Activated CD4-positive, alpha-beta T cell treated with anti-CD3 and anti-CD28 coated beads, Interleukin-2, amount 10 ng/mL, durations not matched to agents 24 days and 14 days (primary cell): Measurements from ENCODE around the gene ATP6V0A4. TPM values are rescaled to one million over a fixed set of nuclear protein-coding genes. Genes with fewer than 3 reads are reported as not detected.
"Not testable (repeated sequence)": the region's sequence is repeated elsewhere in the genome, so short reads cannot be mapped to it uniquely, and the experiment has no call there.

Experiments used
- DNase-seq: peaks from one replicate; pipeline ENCODE4 v3.0.0; 2022
- H3K27ac Mint-ChIP-seq: one replicate; pipeline ENCODE4 v1.8.0; 2022; ENCODE audit warnings: mild to moderate bottlenecking, mixed read lengths
- H3K27me3 Mint-ChIP-seq: one replicate; pipeline ENCODE4 v1.8.0; 2022; ENCODE audit warnings: mixed read lengths
- H3K36me3 Mint-ChIP-seq: one replicate; pipeline ENCODE4 v1.8.0; 2022; ENCODE audit warnings: low read depth, mild to moderate bottlenecking, mixed read lengths
- H3K4me1 Mint-ChIP-seq: one replicate; pipeline ENCODE4 v1.8.0; 2021; ENCODE audit warnings: mixed read lengths
- H3K4me3 Mint-ChIP-seq: one replicate; pipeline ENCODE4 v1.8.0; 2022; ENCODE audit warnings: mild to moderate bottlenecking, moderate library complexity, mixed read lengths
- H3K9me3 Mint-ChIP-seq: one replicate; pipeline ENCODE4 v1.8.0; 2021; ENCODE audit warnings: mixed read lengths
- intact Hi-C: fragments of 100-400 bp; cut with micrococcal nuclease; formaldehyde crosslinking; loops from one replicate; pipeline ENCODE4 v1.15.1; 2023
- total RNA-seq: library from RNA; stranded (reverse); gene quantifications from 2 replicates; pipeline ENCODE4 v1.2.3, GENCODE V29; 2022

The ATP6V0A4 gene
- total RNA-seq, 1 donor from 2014 or later, result not detected

DNA sequence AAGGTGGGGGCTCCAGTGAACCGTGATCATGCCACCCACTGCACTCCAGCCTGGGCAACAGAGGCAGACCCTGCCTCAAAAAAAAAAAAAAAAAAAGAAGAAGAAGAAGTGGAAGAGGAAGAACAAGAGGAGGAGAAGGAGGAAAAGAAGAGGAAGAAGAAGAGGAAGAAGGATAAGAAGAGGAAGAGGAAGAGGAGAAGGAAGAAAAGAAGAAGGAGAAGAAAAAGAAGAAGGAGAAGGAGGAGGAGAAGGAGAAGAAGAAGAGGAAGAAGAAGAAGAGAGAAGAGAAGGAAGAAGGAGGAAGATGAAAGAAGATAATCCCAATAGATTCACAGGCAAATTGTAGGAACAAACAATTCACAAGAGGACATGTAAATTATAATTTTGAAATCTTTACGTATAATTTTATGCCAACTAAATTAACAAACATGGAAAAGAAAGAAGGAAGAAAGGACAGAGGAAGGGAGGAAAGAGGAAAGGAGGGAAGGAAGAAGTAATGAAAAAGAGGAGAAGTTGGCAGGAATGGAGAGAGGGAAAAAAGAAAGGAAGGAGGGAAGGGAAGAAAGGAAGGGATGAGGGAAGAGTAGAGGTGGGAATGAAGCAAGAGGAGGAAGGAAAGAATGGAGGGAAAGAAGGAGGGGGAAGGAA lies 100.3 kb downstream of the ATP6V0A4 start:
- intact Hi-C loops, result no loop called here
- no peaks in the 10 kb centered on the region for H3K9me3 Mint-ChIP-seq
- no peak for DNase-seq
- no peaks in the 10 kb centered on the region for H3K4me1 Mint-ChIP-seq
- H3K27me3 Mint-ChIP-seq, result peaks cover 2% of the 10 kb centered on the region
- H3K36me3 Mint-ChIP-seq, result no peaks in the 10 kb centered on the region
- no peak overlapping the region for H3K4me3 Mint-ChIP-seq
- no peak overlapping the region for H3K27ac Mint-ChIP-seq

DNA sequence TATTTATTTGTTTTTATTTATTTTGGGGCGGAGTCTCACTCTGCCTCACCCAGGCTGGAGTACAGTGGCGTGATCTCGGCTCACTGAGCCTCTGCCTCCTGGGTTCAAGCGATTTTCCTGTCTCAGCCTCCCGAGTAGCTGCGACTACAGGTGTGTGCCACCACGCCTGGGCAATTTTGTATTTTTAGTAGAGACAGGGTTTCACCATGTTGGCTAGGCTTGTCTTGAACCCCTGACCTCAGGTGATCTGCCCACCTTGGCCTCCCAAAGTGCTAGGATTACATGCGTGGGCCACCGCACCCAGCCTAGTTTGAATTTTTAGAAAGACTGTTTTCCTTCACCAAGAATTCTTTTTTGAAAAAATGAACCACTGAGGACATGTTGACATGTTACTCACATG lies 102.2 kb downstream of the ATP6V0A4 start:
- H3K9me3 Mint-ChIP-seq, intact Hi-C loops, H3K27ac Mint-ChIP-seq, H3K4me3 Mint-ChIP-seq, H3K27me3 Mint-ChIP-seq, H3K36me3 Mint-ChIP-seq, DNase-seq, H3K4me1 Mint-ChIP-seq: not testable (repeated sequence)

DNA sequence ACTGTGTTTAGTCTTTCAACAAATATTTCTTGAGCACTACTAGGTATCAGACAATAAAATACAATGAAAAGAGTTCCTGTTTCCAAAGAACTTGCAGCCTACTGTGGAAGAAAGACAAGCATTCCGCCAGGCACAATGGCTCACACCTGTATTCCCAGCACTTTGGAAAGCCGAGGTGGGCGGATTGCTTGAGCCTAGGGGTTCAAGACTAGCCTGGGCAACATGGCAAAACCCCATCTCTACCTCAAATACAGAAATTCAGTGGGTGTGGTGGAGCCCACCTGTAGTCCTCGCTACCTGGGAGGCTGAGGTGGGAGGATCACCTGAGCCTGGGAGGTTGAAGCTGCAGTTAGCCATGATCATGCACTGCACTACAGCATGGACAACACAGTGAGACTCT lies 102.9 kb downstream of the ATP6V0A4 start:
- Mint-ChIP-seq H3K9me3 (no peaks in the 10 kb centered on the region), H3K27ac (no peak overlapping the region), H3K27me3 (peaks cover 2% of the 10 kb centered on the region), H3K4me3 (no peak overlapping the region), H3K36me3 (no peaks in the 10 kb centered on the region), H3K4me1 (no peaks in the 10 kb centered on the region)
- no peak for DNase-seq
- intact Hi-C loops, result no loop called here

DNA sequence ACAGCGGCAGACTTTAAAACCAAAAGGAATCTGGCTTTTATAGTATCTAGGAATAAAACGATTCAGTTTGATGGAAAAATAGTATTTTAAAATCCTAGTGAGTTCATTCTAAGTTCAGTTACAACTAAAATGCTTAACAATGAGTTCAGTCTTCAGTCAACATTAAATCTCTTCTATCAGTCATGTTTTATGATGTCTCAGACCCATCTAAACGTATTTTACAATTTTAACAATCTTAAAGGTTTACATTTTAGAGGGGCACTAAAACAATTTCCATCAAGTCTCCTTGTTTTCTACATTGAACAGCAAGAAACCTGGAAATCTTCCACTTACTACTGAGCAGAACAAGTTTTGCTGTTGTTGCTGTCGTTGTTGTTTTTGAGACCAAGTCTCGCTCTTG lies 106.8 kb downstream of the ATP6V0A4 start:
- intact Hi-C loops, result no loop called here
- peaks cover 6% of the 10 kb centered on the region for H3K9me3 Mint-ChIP-seq
- no peak for DNase-seq
- no peak overlapping the region for H3K4me3 Mint-ChIP-seq
- no peaks in the 10 kb centered on the region for H3K4me1 Mint-ChIP-seq
- no peaks in the 10 kb centered on the region for H3K36me3 Mint-ChIP-seq
- H3K27me3 Mint-ChIP-seq, result peaks cover 3% of the 10 kb centered on the region
- H3K27ac Mint-ChIP-seq, result no peak overlapping the region

DNA sequence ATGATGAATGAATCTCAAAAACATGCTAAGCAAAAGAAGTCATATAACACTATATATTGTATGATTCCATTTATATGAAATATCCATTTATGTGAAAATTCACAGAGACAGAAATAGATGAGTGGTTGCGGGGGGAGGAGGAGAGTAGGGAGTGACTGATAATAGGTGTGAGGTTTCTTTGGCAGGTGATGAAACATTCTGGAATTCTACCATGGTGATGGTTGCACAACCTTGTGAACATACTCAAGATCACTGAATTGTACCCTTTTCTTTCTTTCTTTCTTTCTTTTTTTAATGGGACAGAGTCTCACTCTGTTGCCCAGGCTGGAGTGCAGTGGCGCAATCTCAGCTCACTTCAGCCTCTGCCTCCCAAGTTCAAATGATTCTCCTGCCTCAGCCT lies 107.5 kb downstream of the ATP6V0A4 start:
- peaks cover 6% of the 10 kb centered on the region for H3K9me3 Mint-ChIP-seq
- no peak overlapping the region for H3K4me3 Mint-ChIP-seq
- DNase-seq, result no peak
- intact Hi-C loops, result no loop called here
- H3K27me3 Mint-ChIP-seq, result peaks cover 3% of the 10 kb centered on the region
- no peaks in the 10 kb centered on the region for H3K4me1 Mint-ChIP-seq
- H3K36me3 Mint-ChIP-seq, result no peaks in the 10 kb centered on the region
- H3K27ac Mint-ChIP-seq, result no peak overlapping the region

DNA sequence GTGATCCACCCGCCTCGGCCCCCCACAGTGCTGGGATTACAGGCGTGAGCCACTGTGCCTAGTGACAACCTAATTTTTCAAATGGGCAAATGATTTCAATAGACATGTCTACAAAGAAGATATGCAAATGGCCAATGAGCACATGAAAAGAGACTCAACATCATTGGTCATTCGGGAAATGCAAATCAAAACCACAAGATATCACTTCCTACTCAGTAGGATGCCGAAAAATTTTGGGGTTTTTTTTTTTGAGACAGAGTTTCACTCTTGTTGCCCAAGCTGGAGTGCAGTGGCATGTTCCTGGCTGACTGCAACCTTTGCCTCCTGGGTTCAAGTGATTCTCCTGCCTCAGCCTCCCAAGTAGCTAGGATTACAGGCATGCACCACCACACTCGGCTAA lies 110.0 kb downstream of the ATP6V0A4 start:
- H3K4me1 Mint-ChIP-seq, intact Hi-C loops, H3K36me3 Mint-ChIP-seq, H3K27me3 Mint-ChIP-seq, H3K9me3 Mint-ChIP-seq, H3K27ac Mint-ChIP-seq, DNase-seq, H3K4me3 Mint-ChIP-seq: not testable (repeated sequence)

DNA sequence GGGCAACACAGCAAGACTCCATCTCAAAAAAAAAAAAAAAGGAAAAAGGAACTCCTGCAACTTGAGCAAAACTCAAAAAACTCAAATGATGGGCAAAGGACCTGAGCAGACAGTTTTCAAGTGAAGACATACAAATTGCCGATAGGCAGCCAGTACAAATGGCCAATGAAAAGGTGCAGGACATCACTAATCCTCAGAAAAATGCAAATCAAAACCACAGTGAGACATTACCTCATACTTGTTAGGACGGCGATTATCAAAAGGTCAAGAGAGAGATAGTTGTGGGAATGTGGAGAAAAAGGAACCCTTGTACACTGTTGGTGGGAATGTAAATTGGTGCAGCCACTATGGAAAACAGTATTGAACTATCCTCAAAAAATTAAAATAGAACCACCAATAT lies 113.7 kb downstream of the ATP6V0A4 start:
- intact Hi-C loops, result no loop called here
- peaks cover 3% of the 10 kb centered on the region for H3K27me3 Mint-ChIP-seq
- H3K4me1 Mint-ChIP-seq, result no peaks in the 10 kb centered on the region
- no peak for DNase-seq
- H3K4me3 Mint-ChIP-seq, result no peak overlapping the region
- peaks cover 6% of the 10 kb centered on the region for H3K9me3 Mint-ChIP-seq
- no peaks in the 10 kb centered on the region for H3K36me3 Mint-ChIP-seq
- H3K27ac Mint-ChIP-seq, result no peak overlapping the region

DNA sequence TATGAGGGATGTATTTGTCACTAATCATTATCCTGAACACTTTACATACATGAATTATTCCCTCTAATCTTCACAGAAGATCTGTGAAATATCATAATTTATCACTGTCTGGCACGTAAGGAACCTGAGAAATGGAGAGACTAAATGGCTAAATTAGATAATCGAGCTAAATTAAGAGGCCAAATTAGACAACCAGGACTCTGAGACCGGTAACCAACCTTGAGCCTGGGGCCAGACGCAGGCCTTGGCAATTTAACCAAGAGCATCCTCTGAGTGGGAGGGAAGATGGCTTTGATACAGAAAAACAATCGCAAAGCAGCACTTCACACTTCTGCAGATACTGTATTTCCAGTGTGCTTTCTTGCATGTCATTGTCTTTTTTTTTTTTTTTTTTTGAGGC lies 118.2 kb downstream of the ATP6V0A4 start:
- H3K27me3 Mint-ChIP-seq, result no peaks in the 10 kb centered on the region
- H3K27ac Mint-ChIP-seq, result no peak overlapping the region
- no peaks in the 10 kb centered on the region for H3K4me1 Mint-ChIP-seq
- no peaks in the 10 kb centered on the region for H3K36me3 Mint-ChIP-seq
- H3K4me3 Mint-ChIP-seq, result no peak overlapping the region
- intact Hi-C loops, result no loop called here
- DNase-seq, result no peak
- H3K9me3 Mint-ChIP-seq, result no peaks in the 10 kb centered on the region

DNA sequence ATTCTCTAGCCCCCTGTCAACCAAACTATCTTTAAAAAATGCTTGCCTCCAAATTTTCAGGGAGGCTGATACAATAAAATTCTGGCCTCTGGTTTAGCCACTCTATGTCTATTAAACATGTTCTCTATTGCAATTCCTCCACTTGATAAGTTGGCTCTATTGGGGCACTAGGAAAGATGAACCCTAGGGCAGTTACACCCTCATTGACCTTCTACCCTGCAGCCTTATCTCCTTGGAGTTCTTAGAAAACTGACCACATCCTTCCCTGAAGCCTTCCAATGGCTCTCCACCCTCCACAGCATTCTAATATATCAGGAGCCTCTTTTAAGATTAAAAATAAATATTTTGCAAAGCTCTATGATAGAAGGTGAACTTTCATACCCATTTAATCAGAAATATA lies 127.4 kb downstream of the ATP6V0A4 start:
- peaks cover 6% of the 10 kb centered on the region for H3K27me3 Mint-ChIP-seq

DNA sequence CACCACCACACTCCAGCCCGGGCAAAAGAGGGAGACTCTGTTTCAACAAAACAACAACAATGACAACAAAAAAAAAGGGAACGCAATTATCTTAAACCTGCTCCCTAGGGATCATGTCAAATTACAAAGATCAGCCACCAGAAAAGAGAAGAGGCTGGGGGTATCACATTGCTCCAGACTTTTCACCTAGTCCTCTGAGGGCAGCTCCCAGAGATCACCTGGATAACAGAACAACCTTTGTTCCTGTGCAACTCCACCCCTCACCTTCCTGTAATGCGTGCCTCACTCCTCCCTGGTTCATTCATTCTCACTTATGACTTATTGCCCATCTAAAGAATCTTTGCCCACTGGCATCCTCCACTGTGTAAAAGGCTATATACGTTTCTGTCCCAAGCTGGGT lies 128.6 kb downstream of the ATP6V0A4 start:
- H3K36me3 Mint-ChIP-seq, result no peaks in the 10 kb centered on the region
- H3K9me3 Mint-ChIP-seq, result peaks cover 4% of the 10 kb centered on the region
- H3K27me3 Mint-ChIP-seq, result peaks cover 13% of the 10 kb centered on the region
- no peak overlapping the region for H3K27ac Mint-ChIP-seq
- DNase-seq, result no peak
- intact Hi-C loops, result loop anchor here (5.0 kb wide), 1 partner anchor 42 kb away; no protein-coding TSS in a partner anchor
- peaks cover 17% of the 10 kb centered on the region for H3K4me1 Mint-ChIP-seq
- no peak overlapping the region for H3K4me3 Mint-ChIP-seq

More for the DNA sequence above, 127.4 kb downstream of the ATP6V0A4 start:
- intact Hi-C loops, result no loop called here
- Mint-ChIP-seq H3K9me3 (peaks cover 4% of the 10 kb centered on the region), H3K27ac (no peak overlapping the region), H3K4me1 (peaks cover 15% of the 10 kb centered on the region), H3K36me3 (no peaks in the 10 kb centered on the region), H3K4me3 (no peak overlapping the region)
- DNase-seq, result no peak

DNA sequence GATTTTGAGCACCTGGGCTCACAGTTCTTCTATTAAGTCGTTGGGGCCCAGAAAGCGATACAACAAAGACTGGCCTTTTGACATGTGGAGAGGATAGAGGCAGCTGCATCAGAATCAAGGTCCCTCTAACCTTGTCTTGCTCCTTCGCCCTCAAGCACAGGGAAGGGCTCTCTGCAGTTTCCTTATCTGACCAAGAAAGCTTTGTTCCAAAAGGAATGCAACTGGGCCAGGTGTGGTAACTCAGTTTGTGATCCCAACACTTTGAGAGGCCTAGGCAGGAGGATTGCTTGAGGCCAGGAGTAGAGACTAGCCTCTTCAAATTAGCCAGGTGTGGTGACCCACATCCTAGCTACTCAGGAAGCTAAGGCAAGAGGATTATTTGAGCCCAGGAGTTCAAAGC lies 129.1 kb downstream of the ATP6V0A4 start:
- DNase-seq, result no peak
- Mint-ChIP-seq H3K4me3 (no peak overlapping the region), H3K4me1 (peaks cover 17% of the 10 kb centered on the region), H3K9me3 (peaks cover 4% of the 10 kb centered on the region), H3K27ac (no peak overlapping the region), H3K36me3 (no peaks in the 10 kb centered on the region), H3K27me3 (peaks cover 16% of the 10 kb centered on the region)
- intact Hi-C loops, result loop anchor here (5.0 kb wide), 1 partner anchor 42 kb away; no protein-coding TSS in a partner anchor

DNA sequence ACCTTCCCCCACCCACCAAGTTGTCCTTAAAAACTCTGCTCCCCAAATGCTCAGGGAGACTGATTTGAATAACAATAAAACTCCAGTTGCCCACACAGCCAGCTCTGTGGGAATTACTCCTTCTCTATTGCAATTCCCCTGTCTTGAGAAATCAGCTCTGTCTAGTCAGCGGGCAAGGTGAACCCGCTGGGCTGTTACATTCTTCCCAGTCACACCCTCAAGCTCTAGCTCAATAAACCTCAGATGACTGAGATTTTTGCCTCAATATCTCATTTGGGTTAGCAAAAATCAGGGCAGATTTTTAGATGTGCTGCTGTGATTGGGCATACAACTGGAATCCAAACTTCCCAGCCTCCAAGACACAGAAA lies 129.8 kb downstream of the ATP6V0A4 start:
- Mint-ChIP-seq H3K27me3 (peaks cover 24% of the 10 kb centered on the region), H3K4me1 (peaks cover 17% of the 10 kb centered on the region), H3K36me3 (no peaks in the 10 kb centered on the region), H3K9me3 (peaks cover 4% of the 10 kb centered on the region), H3K27ac (no peak overlapping the region), H3K4me3 (no peak overlapping the region)
- intact Hi-C loops, result loop anchor here (5.0 kb wide), 1 partner anchor 41 kb away; no protein-coding TSS in a partner anchor
- DNase-seq, result no peak

DNA sequence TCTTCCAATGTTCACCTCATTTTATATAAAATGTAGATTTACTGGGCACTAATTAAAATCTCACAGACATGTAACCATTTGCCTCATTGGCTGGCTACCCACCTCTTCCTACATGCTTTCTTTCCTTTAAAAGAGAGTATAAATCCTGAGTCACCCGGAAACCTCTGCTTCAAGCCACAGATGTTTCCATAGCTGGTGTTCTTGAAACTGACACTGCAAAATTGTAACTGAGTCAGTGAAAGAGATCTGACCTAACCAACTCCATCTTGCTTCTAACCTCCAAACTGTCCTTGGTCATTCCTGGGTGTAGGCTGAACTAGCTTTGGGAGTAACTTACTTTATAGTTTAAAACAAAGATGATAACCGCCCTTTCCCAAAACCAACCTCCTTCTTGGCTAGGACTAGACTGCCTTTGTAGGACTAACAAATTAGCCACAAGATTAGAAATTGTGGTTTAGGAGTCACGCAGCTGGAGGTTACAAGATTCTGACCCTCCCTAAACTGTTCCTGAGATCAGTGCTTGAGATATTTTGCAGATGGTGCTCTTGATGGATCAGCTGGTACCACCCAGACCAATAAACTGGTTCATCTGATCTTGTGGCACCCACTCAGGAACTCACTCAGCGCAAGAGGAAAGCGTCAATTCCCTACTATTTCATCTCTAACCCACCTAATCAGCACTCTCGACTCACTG lies 130.3 kb downstream of the ATP6V0A4 start:
- H3K27ac Mint-ChIP-seq, result no peak overlapping the region
- peaks cover 17% of the 10 kb centered on the region for H3K4me1 Mint-ChIP-seq
- H3K9me3 Mint-ChIP-seq, result peaks cover 4% of the 10 kb centered on the region
- intact Hi-C loops, result loop anchor here (5.0 kb wide), 1 partner anchor 40 kb away; no protein-coding TSS in a partner anchor
- H3K36me3 Mint-ChIP-seq, result no peaks in the 10 kb centered on the region
- DNase-seq, result no peak
- H3K4me3 Mint-ChIP-seq, result no peak overlapping the region
- H3K27me3 Mint-ChIP-seq, result peaks cover 27% of the 10 kb centered on the region

DNA sequence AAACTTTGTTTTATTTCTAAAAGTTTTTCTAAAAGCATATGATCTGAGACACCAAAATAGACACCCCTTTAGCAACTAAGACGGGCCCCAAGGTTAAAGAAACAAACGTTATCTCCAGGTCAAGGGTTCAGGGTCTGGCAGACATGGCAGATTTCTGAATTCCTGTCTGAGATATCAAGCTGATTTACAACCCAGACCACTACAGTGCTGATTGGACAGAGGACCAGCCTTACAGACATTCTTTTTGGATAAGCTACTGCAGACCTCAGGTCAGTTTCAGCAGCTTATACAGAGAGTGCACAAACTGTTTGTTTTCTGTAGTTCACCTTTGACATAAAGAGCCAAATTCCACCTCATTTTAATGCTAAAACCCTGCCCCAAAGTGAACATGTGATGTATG lies 131.6 kb downstream of the ATP6V0A4 start:
- H3K27ac Mint-ChIP-seq, result no peak overlapping the region
- peaks cover 36% of the 10 kb centered on the region for H3K27me3 Mint-ChIP-seq
- intact Hi-C loops, result loop anchor here (5.0 kb wide), 1 partner anchor 39 kb away; no protein-coding TSS in a partner anchor
- H3K36me3 Mint-ChIP-seq, result no peaks in the 10 kb centered on the region
- H3K9me3 Mint-ChIP-seq, result no peaks in the 10 kb centered on the region
- DNase-seq, result no peak
- no peak overlapping the region for H3K4me3 Mint-ChIP-seq
- H3K4me1 Mint-ChIP-seq, result peaks cover 17% of the 10 kb centered on the region
